HEK293 (cell line): ENCODE measurements around the gene MRPL4.

Experiments
- GFI1B ChIP-seq: fragments of 450-650 bp; formaldehyde crosslinking; IDR thresholded peaks from 2 replicates; pipeline ENCODE4 v1.5.1; 2016; ENCODE audit warnings: missing biosample characterization, missing genetic modification characterization
- GLI4 ChIP-seq: fragments of 450-650 bp; formaldehyde crosslinking; IDR thresholded peaks from 2 replicates; pipeline ENCODE4 v1.5.1; 2016; ENCODE audit warnings: missing biosample characterization, missing genetic modification characterization
- GLIS1 ChIP-seq: fragments of 450-650 bp; formaldehyde crosslinking; IDR thresholded peaks from 2 replicates; pipeline ENCODE4 v1.5.1; 2016; ENCODE audit warnings: missing biosample characterization, missing genetic modification characterization
- MYNN ChIP-seq: fragments of 450-650 bp; formaldehyde crosslinking; IDR thresholded peaks from 2 replicates; pipeline ENCODE4 v1.5.1; 2016; ENCODE audit warnings: missing biosample characterization, missing genetic modification characterization, borderline replicate concordance
- OVOL3 ChIP-seq: fragments of 450-650 bp; formaldehyde crosslinking; IDR thresholded peaks from 2 replicates; pipeline ENCODE4 v1.5.1; 2016; ENCODE audit warnings: missing biosample characterization, missing genetic modification characterization
- PRDM10 ChIP-seq: fragments of 450-650 bp; formaldehyde crosslinking; IDR thresholded peaks from 2 replicates; pipeline ENCODE4 v1.5.1; 2016; ENCODE audit warnings: missing biosample characterization, missing genetic modification characterization
- ZBTB44 ChIP-seq: fragments of 450-650 bp; IDR thresholded peaks from 2 replicates; pipeline ENCODE4 v1.5.1; 2018; ENCODE audit warnings: missing biosample characterization, mild to moderate bottlenecking, missing genetic modification characterization
- ZFP3 ChIP-seq: fragments of 450-650 bp; formaldehyde crosslinking; IDR thresholded peaks from 2 replicates; pipeline ENCODE4 v1.5.1; 2016; ENCODE audit warnings: low read depth, missing biosample characterization, missing genetic modification characterization
- ZNF221 ChIP-seq: fragments of 450-650 bp; formaldehyde crosslinking; IDR thresholded peaks from 2 replicates; pipeline ENCODE4 v1.5.1; 2017; ENCODE audit warnings: missing biosample characterization, missing genetic modification characterization, borderline replicate concordance
- ZNF324 ChIP-seq: fragments of 450-650 bp; formaldehyde crosslinking; IDR thresholded peaks from 2 replicates; pipeline ENCODE4 v1.5.1; 2016; ENCODE audit warnings: missing biosample characterization, missing genetic modification characterization
- ZNF335 ChIP-seq: fragments of 450-650 bp; formaldehyde crosslinking; conservative IDR thresholded peaks from 2 replicates; pipeline ENCODE4 v1.5.1; 2016; ENCODE audit warnings: missing biosample characterization, missing genetic modification characterization
- ZNF354C ChIP-seq: fragments of 450-650 bp; formaldehyde crosslinking; IDR thresholded peaks from 2 replicates; pipeline ENCODE4 v1.5.1; 2016; ENCODE audit warnings: missing biosample characterization, missing genetic modification characterization, low read depth, borderline replicate concordance
- ZNF362 ChIP-seq: fragments of 450-650 bp; formaldehyde crosslinking; IDR thresholded peaks from 2 replicates; pipeline ENCODE4 v1.5.1; 2016; ENCODE audit warnings: missing biosample characterization, missing genetic modification characterization
- ZNF391 ChIP-seq: fragments of 450-650 bp; formaldehyde crosslinking; IDR thresholded peaks from 2 replicates; pipeline ENCODE4 v1.5.1; 2016; ENCODE audit warnings: low read depth, missing biosample characterization, missing genetic modification characterization, borderline replicate concordance
- ZNF404 ChIP-seq: fragments of 450-650 bp; formaldehyde crosslinking; IDR thresholded peaks from 2 replicates; pipeline ENCODE4 v1.5.1; 2017; ENCODE audit warnings: missing biosample characterization, missing genetic modification characterization
- ZNF585B ChIP-seq: fragments of 450-650 bp; formaldehyde crosslinking; IDR thresholded peaks from 2 replicates; pipeline ENCODE4 v1.5.1; 2016; ENCODE audit warnings: missing biosample characterization, missing genetic modification characterization
- ZNF600 ChIP-seq: fragments of 450-650 bp; formaldehyde crosslinking; IDR thresholded peaks from 2 replicates; pipeline ENCODE4 v1.5.1; 2016; ENCODE audit warnings: missing biosample characterization, missing genetic modification characterization
- ZNF645 ChIP-seq: fragments of 450-650 bp; formaldehyde crosslinking; IDR thresholded peaks from 2 replicates; pipeline ENCODE4; 2016; ENCODE audit warnings: missing biosample characterization, missing genetic modification characterization
- ZNF704 ChIP-seq: fragments of 450-650 bp; formaldehyde crosslinking; IDR thresholded peaks from 2 replicates; pipeline ENCODE4 v1.5.1; 2016; ENCODE audit warnings: missing biosample characterization, missing genetic modification characterization
- ZNF777 ChIP-seq: fragments of 450-650 bp; formaldehyde crosslinking; IDR thresholded peaks from 2 replicates; pipeline ENCODE4 v1.5.1; 2017; ENCODE audit warnings: missing biosample characterization, missing genetic modification characterization, borderline replicate concordance
- TF ChIP-seq, protein P1 (sequence below): fragments of 450-650 bp; formaldehyde crosslinking; IDR thresholded peaks from 2 replicates; pipeline ENCODE4 v1.5.1; 2016; ENCODE audit warnings: missing biosample characterization, missing genetic modification characterization
- TF ChIP-seq, protein P2 (sequence below): fragments of 450-650 bp; formaldehyde crosslinking; IDR thresholded peaks from 2 replicates; pipeline ENCODE4 v1.5.1; 2017; ENCODE audit warnings: missing biosample characterization, missing genetic modification characterization

MRPL4 gene

DNA sequence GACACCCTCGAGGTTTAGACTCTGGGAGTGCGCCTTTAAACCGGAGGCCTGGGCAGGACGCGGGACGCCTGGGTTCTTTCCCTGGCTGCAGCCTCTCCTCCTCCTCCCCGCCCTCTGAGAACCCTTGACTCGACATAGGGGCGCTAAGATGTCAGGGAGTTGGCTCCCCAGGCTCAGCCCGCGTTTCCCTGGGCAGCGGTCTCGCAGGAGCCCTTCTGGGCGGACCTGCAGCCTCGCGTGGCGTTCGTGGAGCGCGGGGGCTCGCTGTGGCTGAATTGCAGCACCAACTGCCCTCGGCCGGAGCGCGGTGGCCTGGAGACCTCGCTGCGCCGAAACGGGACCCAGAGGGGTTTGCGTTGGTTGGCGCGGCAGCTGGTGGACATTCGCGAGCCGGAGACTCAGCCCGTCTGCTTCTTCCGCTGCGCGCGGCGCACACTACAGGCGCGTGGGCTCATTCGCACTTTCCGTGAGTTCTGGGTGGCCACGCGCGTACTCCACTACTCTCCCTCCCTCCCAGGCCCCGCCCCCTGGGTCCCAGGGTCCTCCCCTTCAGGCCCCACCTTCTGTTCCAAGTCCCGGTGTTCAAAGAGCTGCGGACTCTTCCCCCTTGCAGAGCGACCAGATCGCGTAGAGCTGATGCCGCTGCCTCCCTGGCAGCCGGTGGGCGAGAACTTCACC is 39.0 kb downstream of the MRPL4 start (continued):
- TF ChIP-seq ZNF645 (tag by site-specific recombination) (no peak), ZNF704 (tag by site-specific recombination) (no peak), PRDM10 (tag by site-specific recombination) (peak; percentile 48; the same call in 1 of the 2 replicates), ZBTB44 (tag by site-specific recombination) (no peak), ZNF362 (tag by site-specific recombination) (no peak), ZNF777 (tag by site-specific recombination) (no peak), ZNF335 (tag by site-specific recombination) (peak; percentile 65), GLI4 (no peak), GFI1B (tag by site-specific recombination) (no peak), ZNF404 (tag by site-specific recombination) (no peak), OVOL3 (tag by site-specific recombination) (no peak), ZNF585B (no peak), ZNF221 (no peak), ZNF391 (tag by site-specific recombination) (no peak), GLIS1 (peak; percentile 82), MYNN (tag by site-specific recombination) (no peak), ZNF324 (tag by site-specific recombination) (no peak), ZNF600 (peak; percentile 58; the same call in 1 of the 2 replicates), ZFP3 (tag by site-specific recombination) (no peak), ZNF354C (tag by site-specific recombination) (no peak)
- TF ChIP-seq, protein P1, sequence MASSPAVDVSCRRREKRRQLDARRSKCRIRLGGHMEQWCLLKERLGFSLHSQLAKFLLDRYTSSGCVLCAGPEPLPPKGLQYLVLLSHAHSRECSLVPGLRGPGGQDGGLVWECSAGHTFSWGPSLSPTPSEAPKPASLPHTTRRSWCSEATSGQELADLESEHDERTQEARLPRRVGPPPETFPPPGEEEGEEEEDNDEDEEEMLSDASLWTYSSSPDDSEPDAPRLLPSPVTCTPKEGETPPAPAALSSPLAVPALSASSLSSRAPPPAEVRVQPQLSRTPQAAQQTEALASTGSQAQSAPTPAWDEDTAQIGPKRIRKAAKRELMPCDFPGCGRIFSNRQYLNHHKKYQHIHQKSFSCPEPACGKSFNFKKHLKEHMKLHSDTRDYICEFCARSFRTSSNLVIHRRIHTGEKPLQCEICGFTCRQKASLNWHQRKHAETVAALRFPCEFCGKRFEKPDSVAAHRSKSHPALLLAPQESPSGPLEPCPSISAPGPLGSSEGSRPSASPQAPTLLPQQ (tag by site-specific recombination) = peak; percentile 56; the same call in 1 of the 2 replicates
- TF ChIP-seq, protein P2, sequence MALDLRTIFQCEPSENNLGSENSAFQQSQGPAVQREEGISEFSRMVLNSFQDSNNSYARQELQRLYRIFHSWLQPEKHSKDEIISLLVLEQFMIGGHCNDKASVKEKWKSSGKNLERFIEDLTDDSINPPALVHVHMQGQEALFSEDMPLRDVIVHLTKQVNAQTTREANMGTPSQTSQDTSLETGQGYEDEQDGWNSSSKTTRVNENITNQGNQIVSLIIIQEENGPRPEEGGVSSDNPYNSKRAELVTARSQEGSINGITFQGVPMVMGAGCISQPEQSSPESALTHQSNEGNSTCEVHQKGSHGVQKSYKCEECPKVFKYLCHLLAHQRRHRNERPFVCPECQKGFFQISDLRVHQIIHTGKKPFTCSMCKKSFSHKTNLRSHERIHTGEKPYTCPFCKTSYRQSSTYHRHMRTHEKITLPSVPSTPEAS (tag by site-specific recombination) = no peak
